Stimulated activated CD8-positive, alpha-beta memory T cell treated with anti-CD3 and anti-CD28 coated beads, Interleukin-7, amount 100 ng/mL, for 1 hour (primary cell): Measurements from ENCODE around the gene GIMAP6.
"Not testable (repeated sequence)": the region's sequence is repeated elsewhere in the genome, so short reads cannot be mapped to it uniquely, and the experiment has no call there.

Experiments
- DNase-seq, 2 donors: peaks; one replicate each; pipeline ENCODE4 v3.0.0-alpha.2; 2020; ENCODE audit warnings: low read depth in 2 of 2

Gene GIMAP6

DNA sequence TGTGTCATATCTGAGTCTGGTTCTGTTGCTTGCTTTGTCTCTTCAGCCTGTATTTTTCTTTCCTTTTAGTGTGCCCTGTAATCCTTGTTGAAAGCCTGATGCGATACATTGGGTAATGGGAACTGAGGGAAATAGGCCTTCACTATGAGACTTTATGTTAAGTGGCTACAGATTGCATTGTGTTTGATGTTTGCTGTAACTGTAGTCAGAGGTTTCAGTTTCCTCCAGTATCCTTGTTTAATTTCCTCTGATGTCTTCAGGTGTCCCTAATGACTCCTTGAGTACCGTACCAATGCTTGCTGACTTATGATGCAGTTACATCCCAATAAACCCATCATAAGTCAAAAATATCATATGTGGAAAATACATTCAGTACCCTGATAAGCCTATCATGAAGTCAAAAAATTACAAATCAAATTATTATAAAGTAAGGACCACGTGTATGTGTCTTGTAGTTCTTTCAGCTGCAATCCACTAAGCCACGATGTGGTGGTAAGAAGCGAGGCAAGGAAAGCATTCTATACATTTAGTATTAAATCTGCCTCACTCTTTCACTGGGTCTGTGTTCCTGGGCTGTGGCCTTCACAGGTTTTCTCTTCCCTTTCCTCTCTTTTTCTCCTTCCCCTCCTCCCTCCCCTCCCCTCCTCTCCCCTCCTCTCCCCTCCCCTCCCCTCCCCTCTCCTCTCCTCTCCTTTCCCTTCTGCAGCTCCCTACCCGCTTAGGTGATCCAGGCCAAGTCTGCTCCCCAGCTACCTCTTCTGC, 13.3 kb upstream of the GIMAP6 start:
- DNase-seq, result no peak

GRCh38 chr7:150642926-150643325, 10.7 kb upstream of the GIMAP6 start:
- no peak for DNase-seq

- no peak for DNase-seq
These were observed 9.7 kb upstream of the GIMAP6 start for GRCh38 chr7:150641854-150642253.

- no peak for DNase-seq
These were observed 1.7 kb upstream of the GIMAP6 start for GRCh38 chr7:150633926-150634325.

DNA sequence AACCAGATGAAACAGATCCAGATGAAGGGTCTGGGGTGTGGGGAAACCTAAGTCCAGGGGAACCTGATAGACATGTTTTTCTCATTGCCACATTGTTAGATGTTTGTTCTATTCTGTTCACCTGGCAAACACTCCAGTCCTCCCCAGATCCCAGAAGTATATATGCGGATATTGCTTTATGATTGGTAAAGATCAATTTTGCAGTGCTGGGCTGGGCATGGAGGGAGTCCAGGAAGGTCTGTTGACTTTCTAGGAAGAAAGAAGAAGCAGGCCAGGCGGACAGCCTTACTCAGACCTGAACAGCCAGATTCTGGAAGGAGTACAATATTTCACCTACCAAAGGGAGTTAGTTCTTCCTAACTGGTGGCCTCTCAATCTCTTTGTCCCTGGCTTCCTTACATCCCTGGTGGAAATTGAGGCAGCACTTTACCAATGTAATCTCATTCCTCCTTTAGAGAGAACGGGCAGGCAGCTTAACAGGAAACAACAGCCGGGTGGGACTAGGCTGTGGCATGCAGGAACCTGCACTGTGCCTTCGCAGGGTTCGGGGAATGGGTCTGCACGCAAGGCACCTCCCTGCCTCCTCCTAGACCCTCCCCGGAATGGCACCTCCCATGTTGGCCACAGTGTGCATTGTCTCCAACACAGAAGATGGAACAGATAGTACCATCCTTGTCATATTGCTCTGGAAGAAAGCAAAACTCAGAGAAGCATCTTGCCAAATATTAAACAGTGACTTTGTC, 930 bp downstream of the GIMAP6 start:
- peak; percentile 17 to 23 for DNase-seq

DNA sequence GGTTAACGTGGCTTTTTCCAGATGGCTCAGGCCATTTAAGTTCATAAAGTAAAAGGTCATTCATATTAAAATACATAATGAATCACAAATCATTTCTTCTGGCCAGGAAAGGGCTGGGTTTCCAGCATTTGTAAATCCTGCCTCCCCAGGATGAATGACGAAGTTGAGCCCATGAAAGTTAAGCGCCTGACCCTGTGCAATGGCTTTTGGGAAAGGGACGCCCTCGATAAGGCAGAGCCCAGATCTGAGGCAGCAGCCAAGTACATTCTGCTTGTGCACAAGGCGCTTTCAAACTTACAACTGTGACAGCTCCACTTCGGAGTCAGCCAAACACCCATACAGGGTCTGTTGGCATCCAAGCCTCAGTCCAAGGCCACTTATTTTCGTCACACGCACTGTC, 2.8 kb downstream of the GIMAP6 start:
- DNase-seq, result no peak

DNA sequence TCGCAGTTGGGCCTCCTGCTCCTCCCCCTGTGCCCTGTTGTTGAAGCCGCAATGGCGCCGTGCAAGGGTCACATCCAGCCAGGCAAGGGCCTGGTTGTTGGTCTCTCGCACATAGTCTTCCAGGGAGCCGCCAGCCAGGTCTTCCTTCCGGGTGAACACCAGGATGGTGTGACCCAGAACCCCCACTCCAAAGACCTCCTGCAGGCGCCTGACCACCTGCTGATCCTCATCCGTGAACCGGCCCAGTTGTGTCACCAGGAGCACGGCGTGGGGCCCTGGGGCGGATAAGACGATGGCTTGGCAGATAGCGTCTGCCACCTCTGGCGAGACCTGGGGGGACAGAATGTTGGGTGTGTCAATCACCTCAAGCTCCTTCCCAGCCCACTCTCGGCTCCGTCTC, 4.2 kb downstream of the GIMAP6 start:
- no peak for DNase-seq

GRCh38 chr7:150626696-150627095, 5.5 kb downstream of the GIMAP6 start:
- DNase-seq, result no peak

DNA sequence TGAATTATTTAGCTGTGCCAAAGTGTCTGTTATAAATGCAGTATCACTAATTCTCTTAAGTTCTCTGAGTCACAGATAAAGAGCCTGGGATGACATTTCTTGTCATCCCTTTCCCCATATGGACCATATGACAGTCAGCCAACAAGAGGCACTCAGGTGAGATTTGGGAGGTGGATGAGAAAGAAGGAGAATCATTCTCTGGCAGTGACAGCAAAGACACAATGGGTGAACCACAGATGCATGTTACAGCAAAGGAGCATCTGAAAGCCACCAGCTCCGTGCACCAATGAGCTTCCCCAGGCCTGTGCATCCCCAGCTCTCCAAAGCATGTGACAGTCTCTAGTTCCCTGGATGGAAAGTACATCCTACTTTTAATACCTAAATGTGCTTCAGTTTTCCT, 10.8 kb downstream of the GIMAP6 start:
- no peak for DNase-seq

DNA sequence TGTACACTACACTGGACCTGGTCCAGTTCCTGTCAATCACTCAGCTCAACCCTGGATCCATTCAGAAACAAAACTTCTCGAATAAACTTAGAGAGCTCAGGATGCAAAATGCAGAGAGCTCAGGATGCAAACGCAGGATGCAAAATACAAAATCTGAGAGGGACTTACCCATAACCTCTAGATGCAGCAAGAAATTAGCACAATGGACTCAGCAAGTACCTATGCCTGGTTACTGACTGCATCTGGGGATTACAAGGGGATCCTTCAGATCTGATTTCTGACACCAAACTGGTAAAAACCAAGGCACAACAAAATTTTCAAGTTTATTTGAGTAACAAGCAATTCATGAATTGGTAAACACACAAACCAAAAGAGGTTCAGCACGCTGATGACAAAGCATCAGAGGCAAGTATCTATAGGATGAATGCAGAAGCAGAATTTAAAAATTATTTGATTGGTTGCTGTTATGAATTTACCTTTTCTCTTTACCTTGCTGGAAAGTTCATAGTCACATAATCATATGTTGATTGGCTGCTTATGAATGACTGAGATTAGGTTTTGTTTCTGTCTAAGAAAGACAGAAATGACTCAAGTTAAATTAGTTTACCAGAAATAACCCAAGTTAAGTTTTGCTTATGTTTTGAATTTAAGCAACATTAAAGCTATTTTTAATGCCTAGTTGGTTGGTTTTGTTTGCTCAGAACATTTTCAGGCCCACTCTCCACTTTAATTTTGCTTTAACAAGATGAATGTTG, 11.4 kb downstream of the GIMAP6 start:
- no peak for DNase-seq

DNA sequence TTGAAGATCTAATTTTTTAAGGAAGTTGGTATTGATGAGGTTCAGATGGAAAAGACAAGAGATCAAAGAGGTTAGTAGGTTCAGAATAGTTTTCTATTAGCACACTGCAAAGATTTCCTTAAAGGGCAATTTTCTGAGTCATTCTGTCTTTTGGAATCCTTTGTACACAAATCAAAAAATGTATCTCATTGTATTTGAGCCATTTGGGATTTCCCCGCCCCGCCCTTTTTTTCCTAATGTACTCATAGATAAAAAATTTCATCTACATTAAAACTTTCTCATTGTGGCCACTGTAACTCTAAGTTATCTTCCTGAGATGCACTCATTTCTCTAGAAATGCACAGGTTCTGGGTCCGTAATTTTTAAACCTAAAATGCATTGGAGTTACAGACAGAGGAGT, 12.1 kb downstream of the GIMAP6 start:
- no peak for DNase-seq

GRCh38 chr7:150615221-150615755, 16.9 kb downstream of the GIMAP6 start:
- not testable (repeated sequence) for DNase-seq

DNA sequence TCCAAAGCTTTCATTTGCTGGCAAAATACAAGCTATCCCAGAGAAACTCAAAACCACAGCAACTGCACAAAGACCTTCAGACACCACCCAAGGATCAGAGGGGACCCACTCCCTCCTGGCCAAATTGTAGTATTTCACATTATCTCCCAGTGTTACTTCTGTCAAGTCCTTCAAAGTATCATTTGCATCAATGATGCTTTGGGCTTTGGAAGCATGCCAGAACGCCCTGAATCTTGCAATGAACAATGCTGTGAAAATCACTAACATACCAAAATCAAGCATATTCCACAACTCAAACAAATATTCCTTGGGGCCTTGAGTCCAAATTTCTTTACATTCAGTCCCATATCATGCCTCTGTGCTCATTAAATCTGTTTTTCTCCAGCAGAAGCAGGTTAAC, 17.8 kb downstream of the GIMAP6 start:
- DNase-seq, result not testable (repeated sequence)

DNA sequence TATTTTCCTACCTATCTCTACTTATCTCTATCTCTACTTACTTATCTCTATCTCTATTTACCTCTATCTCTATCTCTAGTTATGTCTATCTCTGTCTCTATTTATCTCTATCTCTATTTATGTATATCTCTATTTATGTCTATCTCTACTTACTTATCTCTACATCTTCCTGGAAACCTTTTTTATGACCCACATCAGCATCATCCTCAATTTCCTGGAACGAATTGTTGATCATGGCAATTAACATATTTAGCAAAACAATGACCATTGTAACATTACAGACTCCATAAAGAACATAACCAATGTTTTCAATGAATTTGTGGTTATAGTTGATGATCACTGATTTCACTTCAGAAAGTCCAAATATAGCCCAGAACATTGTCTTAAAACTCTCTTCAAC, 18.3 kb downstream of the GIMAP6 start:
- no peak for DNase-seq

DNA sequence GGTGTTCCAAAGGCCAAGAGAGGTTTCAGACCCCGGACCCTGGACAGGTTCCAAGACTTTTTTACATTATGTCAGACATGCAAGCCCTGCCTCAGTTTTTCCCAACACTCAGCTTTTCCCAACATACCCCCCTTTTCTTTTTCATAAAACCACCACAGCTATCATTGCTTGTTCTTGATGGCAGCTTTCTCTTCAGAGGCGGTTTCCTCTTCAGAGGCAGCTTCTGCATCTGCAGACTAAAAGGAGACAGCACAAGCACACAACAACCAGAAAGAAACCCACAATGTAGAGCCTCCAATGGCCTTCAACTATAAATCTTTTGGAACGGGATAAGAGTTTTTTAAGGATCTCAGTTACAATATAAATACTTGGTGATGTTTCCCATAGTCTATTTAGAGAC, 19.3 kb downstream of the GIMAP6 start:
- no peak for DNase-seq

DNA sequence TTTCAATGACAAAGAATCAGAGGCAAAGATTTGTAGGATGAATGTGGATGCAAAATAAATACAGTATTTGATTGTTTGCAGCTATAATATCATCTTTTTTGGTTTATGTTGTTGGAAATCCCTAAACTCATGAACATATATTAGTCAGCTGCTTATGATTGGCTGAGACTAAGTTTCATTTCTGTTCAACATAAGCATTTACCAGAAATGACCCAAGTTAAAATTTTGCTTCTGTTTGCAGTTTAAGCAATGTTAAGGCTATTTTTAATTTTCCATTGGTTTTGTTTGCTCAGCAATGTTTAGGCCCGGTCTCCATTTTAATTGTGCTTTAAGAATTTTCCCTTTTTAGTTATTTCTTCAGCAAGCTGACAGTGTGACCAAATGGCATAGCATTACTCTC, 22.0 kb downstream of the GIMAP6 start:
- DNase-seq, result no peak

DNA sequence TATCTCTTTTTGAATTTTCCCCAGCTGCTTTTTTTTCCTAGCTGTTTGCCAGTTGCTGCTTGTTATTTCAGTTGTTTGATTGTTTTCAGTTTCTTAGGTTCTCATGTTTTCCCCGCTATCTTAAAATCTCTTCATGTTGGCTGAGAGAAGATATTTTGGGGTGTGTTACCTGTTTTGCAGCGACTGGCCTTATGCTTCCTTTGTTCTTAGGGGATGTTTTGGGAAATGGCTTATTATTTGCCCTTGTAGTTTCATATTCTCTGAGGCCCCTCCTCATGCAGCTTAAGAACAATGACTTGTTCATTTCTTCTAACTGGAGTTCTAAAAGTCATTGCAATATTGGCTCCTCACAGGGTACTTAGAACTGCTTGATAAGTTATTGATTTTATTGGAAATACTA, 28.6 kb downstream of the GIMAP6 start:
- not testable (repeated sequence) for DNase-seq

GRCh38 chr7:150595361-150595760, 36.8 kb downstream of the GIMAP6 start:
- DNase-seq, result no peak

DNA sequence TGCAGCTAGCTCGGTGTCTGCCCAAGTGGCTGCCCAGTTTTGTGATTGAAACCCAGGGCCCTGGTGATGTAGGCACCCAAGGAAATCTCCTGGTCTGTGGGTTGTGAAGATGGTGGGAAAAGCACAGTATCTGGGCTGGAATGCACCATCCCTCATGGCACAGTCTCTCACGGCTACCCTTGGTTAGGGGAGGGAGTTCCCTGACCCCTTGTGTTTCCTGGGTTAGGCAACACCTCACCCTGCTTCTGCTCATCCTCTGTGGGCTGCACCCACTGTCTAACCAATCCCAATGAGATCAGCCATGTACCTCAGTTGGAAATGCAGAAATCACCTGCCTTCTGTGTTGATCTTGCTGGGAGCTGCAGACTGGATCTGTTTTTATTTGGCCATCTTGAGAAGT, 37.4 kb downstream of the GIMAP6 start:
- no peak for DNase-seq

GRCh38 chr7:150587551-150587950, 44.6 kb downstream of the GIMAP6 start:
- DNase-seq, result no peak

GRCh38 chr7:150586785-150587152, 45.4 kb downstream of the GIMAP6 start:
- no peak for DNase-seq

DNA sequence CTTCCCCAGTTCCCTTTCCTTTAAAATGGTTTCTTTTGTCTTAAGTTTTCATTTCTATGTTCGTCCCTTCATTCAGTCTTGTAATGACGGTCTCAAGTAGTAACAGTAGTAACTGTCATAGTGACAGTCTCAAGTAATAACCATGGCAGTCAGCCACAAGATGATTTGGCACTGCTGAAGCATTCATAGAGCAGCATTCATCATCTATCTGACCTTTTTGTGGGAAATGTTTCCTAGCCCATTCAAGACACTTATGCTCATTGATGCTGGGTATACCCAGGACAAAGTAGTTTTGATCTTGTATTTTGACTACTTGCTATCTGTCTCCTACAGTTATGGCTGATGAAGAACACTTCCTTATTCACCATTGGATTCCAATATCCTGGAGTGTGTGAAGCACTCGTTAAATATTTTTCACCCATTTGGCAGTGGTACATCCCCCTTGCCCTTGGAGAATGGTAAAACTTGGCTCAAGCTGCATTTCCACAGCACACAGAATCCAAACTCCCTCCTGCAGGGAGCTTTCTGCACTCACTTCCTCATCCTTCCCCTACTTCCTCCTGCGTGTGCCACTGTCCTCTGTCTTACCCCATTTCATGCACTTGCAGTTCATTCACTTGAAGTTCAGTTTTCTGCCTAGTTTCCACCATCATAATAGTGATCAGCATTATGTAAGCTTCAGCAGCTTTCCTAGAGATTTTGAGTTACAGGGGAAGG, 46.0 kb downstream of the GIMAP6 start:
- no peak for DNase-seq
